Erythroblast (primary cell): ENCODE data around the gene LRRC8C.

ENCODE experiments used
- GATA1 ChIP-seq: IDR thresholded peaks from 2 replicates; pipeline ENCODE4 v1.6.1; 2011; ENCODE audit warnings: low read depth, mild to moderate bottlenecking, control low read depth, low read length, moderate library complexity
- POLR2A ChIP-seq: IDR thresholded peaks from 2 replicates; pipeline ENCODE4 v1.6.1; 2011; ENCODE audit warnings: mild to moderate bottlenecking, low read length

GRCh38 chr1:89762779-89763648 lies 130.1 kb downstream of the LRRC8C start:
- TF ChIP-seq POLR2A (peak; percentile 31), GATA1 (no peak)
